CD8-positive, alpha-beta memory T cell (primary cell): Measurements from ENCODE around the gene BRMS1L. TPM values are rescaled to one million over a fixed set of nuclear protein-coding genes. Genes with fewer than 3 reads are reported as not detected.
A peak's percentile ranks its signal among the peaks of the same experiment; 100 is the strongest.

ENCODE experiments used
- CTCF ChIA-PET: fragments of 350-600 bp; sonication (Branson Sonifier 250); formaldehyde crosslinking; loops from one replicate; lab custom pipeline; 2021; ENCODE audit warnings: antibody characterized with exemption; lab: Charles Lee
- POLR2A ChIA-PET: fragments of 350-600 bp; sonication (Branson Sonifier 250); formaldehyde crosslinking; loops from one replicate; lab custom pipeline; 2021; ENCODE audit warnings: antibody characterized with exemption; lab: Charles Lee
- DNase-seq, 5 donors: peaks; one replicate each; pipeline versions ENCODE4 v3.0.0 to v3.0.0-alpha.2; 2020 to 2022; ENCODE audit warnings: mixed read lengths in 1 of 5
- H3K27ac ChIP-seq: one replicate; pipeline ENCODE4 v1.7.0; 2013; ENCODE audit warnings: low read depth, mild to moderate bottlenecking, low read length, moderate library complexity
- H3K27me3 ChIP-seq: 2 replicates; pipeline ENCODE4 v1.7.0; 2013; ENCODE audit warnings: low read length, mild to moderate bottlenecking; ENCODE audit not compliant: insufficient read depth, poor library complexity, severe bottlenecking
- H3K36me3 ChIP-seq: 2 replicates; pipeline ENCODE4 v1.7.0; 2013; ENCODE audit warnings: mild to moderate bottlenecking, low read length, moderate library complexity; ENCODE audit not compliant: insufficient read depth
- H3K4me1 ChIP-seq: 2 replicates; pipeline ENCODE4 v1.7.0; 2013; ENCODE audit warnings: mild to moderate bottlenecking, low read length, moderate library complexity; ENCODE audit not compliant: insufficient read depth
- H3K4me3 ChIP-seq: 2 replicates; pipeline ENCODE4 v1.7.0; 2013; ENCODE audit warnings: mild to moderate bottlenecking, low read length
- H3K9me3 ChIP-seq: 2 replicates; pipeline ENCODE4 v1.7.0; 2013; ENCODE audit warnings: mild to moderate bottlenecking, low read length
- H3K27ac Mint-ChIP-seq, 8 donors: one replicate each; pipeline ENCODE4 v1.8.0; 2020 to 2021; ENCODE audit warnings: mixed read lengths in 8 of 8, mild to moderate bottlenecking in 6 of 8, inconsistent platforms in 3 of 8, moderate library complexity in 3 of 8
- H3K27me3 Mint-ChIP-seq, 2 donors: one replicate each; pipeline ENCODE4 v1.8.0; 2020 to 2021; ENCODE audit warnings: mixed read lengths in 2 of 2, mild to moderate bottlenecking in 1 of 2, moderate library complexity in 1 of 2
- H3K36me3 Mint-ChIP-seq, 3 donors: one replicate each; pipeline ENCODE4 v1.8.0; 2020 to 2021; ENCODE audit warnings: mixed read lengths in 3 of 3, inconsistent platforms in 1 of 3, mild to moderate bottlenecking in 1 of 3
- H3K4me1 Mint-ChIP-seq, 3 donors: one replicate each; pipeline ENCODE4 v1.8.0; 2020 to 2021; ENCODE audit warnings: mixed read lengths in 3 of 3, inconsistent platforms in 1 of 3, mild to moderate bottlenecking in 1 of 3
- H3K4me3 Mint-ChIP-seq, 7 donors: one replicate each; pipeline ENCODE4 v1.8.0; 2020 to 2021; ENCODE audit warnings: mixed read lengths in 7 of 7, mild to moderate bottlenecking in 6 of 7, moderate library complexity in 4 of 7, inconsistent platforms in 2 of 7
- H3K9me3 Mint-ChIP-seq, 5 donors: one replicate each; pipeline ENCODE4 v1.8.0; 2020 to 2022; ENCODE audit warnings: mixed read lengths in 5 of 5, mild to moderate bottlenecking in 3 of 5, moderate library complexity in 2 of 5, inconsistent platforms in 1 of 5
- polyA plus RNA-seq: library from polyadenylated mRNA; unstranded; fragments of 300-500 nt; fragmentation: Illumina TruSeq; gene quantifications from one replicate; pipeline ENCODE4 v1.2.3, GENCODE V29; 2021
- total RNA-seq, 2 experiments: library from RNA; stranded (reverse); gene quantifications; one replicate each; pipeline ENCODE4 v1.2.3, GENCODE V29; 2021

Gene BRMS1L
- total and polyA plus RNA-seq, 3 experiments from 2014 or later: 4.0 to 10.0 (median 7.9) TPM

GRCh38 chr14:35810963-35811362, 15.2 kb upstream of the BRMS1L start:
- no peaks in the 10 kb centered on the region for H3K9me3 Mint-ChIP-seq
- H3K27me3 Mint-ChIP-seq: no peaks in the 10 kb centered on the region
- H3K4me1 Mint-ChIP-seq: peaks cover 30 to 40% (median 36%) of the 10 kb centered on the region in 3 donors
- CTCF ChIA-PET: no interaction called here
- no peak for DNase-seq
- POLR2A ChIA-PET: no interaction called here
- H3K36me3 Mint-ChIP-seq: peaks cover 0 to 5% (median 3%) of the 10 kb centered on the region in 3 donors
- Histone ChIP-seq H3K36me3 (no peaks in the 10 kb centered on the region), H3K4me1 (peaks cover 18% of the 10 kb centered on the region), H3K27ac (no peak overlapping the region), H3K9me3 (no peaks in the 10 kb centered on the region), H3K4me3 (no peak overlapping the region), H3K27me3 (no peaks in the 10 kb centered on the region)
- peak overlapping the region in 6 of 8 donors; percentile 29 to 98 (median 78) for H3K27ac Mint-ChIP-seq
- H3K4me3 Mint-ChIP-seq: no peak overlapping the region

GRCh38 chr14:35814371-35815005, 11.7 kb upstream of the BRMS1L start:
- Mint-ChIP-seq H3K36me3 (peaks cover 0 to 3% (median 0%) of the 10 kb centered on the region in 3 donors), H3K27ac (peak overlapping the region in 2 of 8 donors; percentile 18 to 49), H3K27me3 (peaks cover 0 to 2% of the 10 kb centered on the region in 2 donors), H3K4me3 (no peak overlapping the region), H3K9me3 (no peaks in the 10 kb centered on the region), H3K4me1 (peaks cover 4 to 11% (median 4%) of the 10 kb centered on the region in 3 donors)
- ChIA-PET CTCF (interaction anchor here (0.6 to 6.3 kb wide), 4 partner anchors 8 to 21 kb away, joined by 3 to 31 read pairs (median 6); partner anchors contain the start of gene BRMS1L), POLR2A (no interaction called here)
- no peak overlapping the region for H3K4me3 ChIP-seq
- no peaks in the 10 kb centered on the region for H3K27me3 ChIP-seq
- DNase-seq: peak; percentile 64 to 83 (median 72)
- H3K9me3 ChIP-seq: no peaks in the 10 kb centered on the region
- no peak overlapping the region for H3K27ac ChIP-seq
- H3K36me3 ChIP-seq: no peaks in the 10 kb centered on the region
- H3K4me1 ChIP-seq: no peaks in the 10 kb centered on the region

GRCh38 chr14:35818346-35819115, 7.6 kb upstream of the BRMS1L start:
- H3K9me3 ChIP-seq: no peaks in the 10 kb centered on the region
- Mint-ChIP-seq H3K27ac (peak overlapping the region in 1 of 8 donors; percentile 70), H3K9me3 (no peaks in the 10 kb centered on the region), H3K4me1 (peaks cover 0 to 3% (median 3%) of the 10 kb centered on the region in 3 donors), H3K4me3 (no peak overlapping the region), H3K27me3 (peaks cover 0 to 2% of the 10 kb centered on the region in 2 donors), H3K36me3 (no peaks in the 10 kb centered on the region)
- POLR2A ChIA-PET: no interaction called here
- CTCF ChIA-PET: interaction anchor here (1.2 to 6.3 kb wide), 3 partner anchors 8 to 14 kb away, joined by 3 to 31 read pairs (median 5); partner anchors contain the start of gene BRMS1L
- H3K4me1 ChIP-seq: no peaks in the 10 kb centered on the region
- no peaks in the 10 kb centered on the region for H3K36me3 ChIP-seq
- no peaks in the 10 kb centered on the region for H3K27me3 ChIP-seq
- no peak overlapping the region for H3K27ac ChIP-seq
- DNase-seq: peak in 1 of 5 donors; percentile 29
- no peak overlapping the region for H3K4me3 ChIP-seq

- H3K27me3 Mint-ChIP-seq: peaks cover 0 to 2% of the 10 kb centered on the region in 2 donors
- no peak overlapping the region for H3K4me3 Mint-ChIP-seq
- Histone ChIP-seq H3K36me3 (no peaks in the 10 kb centered on the region), H3K27ac (no peak overlapping the region), H3K4me1 (no peaks in the 10 kb centered on the region), H3K27me3 (no peaks in the 10 kb centered on the region), H3K9me3 (no peaks in the 10 kb centered on the region), H3K4me3 (no peak overlapping the region)
- no peaks in the 10 kb centered on the region for H3K36me3 Mint-ChIP-seq
- H3K4me1 Mint-ChIP-seq: peaks cover 0 to 3% (median 0%) of the 10 kb centered on the region in 3 donors
- CTCF ChIA-PET: interaction anchor here (6.3 kb wide), 1 partner anchor 7 kb away, joined by 31 read pairs; the partner anchor contains the start of gene BRMS1L
- no peak overlapping the region for H3K27ac Mint-ChIP-seq
- POLR2A ChIA-PET: no interaction called here
- H3K9me3 Mint-ChIP-seq: no peaks in the 10 kb centered on the region
- DNase-seq: no peak
Observed at GRCh38 chr14:35819591-35820540, 6.3 kb upstream of the BRMS1L start.

GRCh38 chr14:35821564-35822411, 4.3 kb upstream of the BRMS1L start:
- POLR2A ChIA-PET: no interaction called here
- CTCF ChIA-PET: interaction anchor here (1.3 to 1.8 kb wide), 2 partner anchors 8 to 13 kb away, joined by 8 to 9 read pairs; partner anchors contain the start of gene RALGAPA1

GRCh38 chr14:35822501-35822900, 3.6 kb upstream of the BRMS1L start:
- H3K36me3 Mint-ChIP-seq: peaks cover 0 to 12% (median 0%) of the 10 kb centered on the region in 3 donors
- Histone ChIP-seq H3K4me3 (no peak overlapping the region), H3K27ac (no peak overlapping the region), H3K27me3 (no peaks in the 10 kb centered on the region), H3K9me3 (no peaks in the 10 kb centered on the region), H3K36me3 (no peaks in the 10 kb centered on the region), H3K4me1 (peaks cover 13% of the 10 kb centered on the region)
- DNase-seq: no peak
- ChIA-PET CTCF (interaction anchor here (1.3 to 1.8 kb wide), 2 partner anchors 9 to 13 kb away, joined by 8 to 9 read pairs; partner anchors contain the start of gene RALGAPA1), POLR2A (no interaction called here)
- no peaks in the 10 kb centered on the region for H3K9me3 Mint-ChIP-seq
- H3K27me3 Mint-ChIP-seq: no peaks in the 10 kb centered on the region
- peak overlapping the region in 1 of 8 donors; percentile 58 for H3K27ac Mint-ChIP-seq
- H3K4me3 Mint-ChIP-seq: peak overlapping the region in 1 of 7 donors; percentile 60
- H3K4me1 Mint-ChIP-seq: peaks cover 12 to 15% (median 13%) of the 10 kb centered on the region in 3 donors

More at GRCh38 chr14:35821564-35822411, 4.3 kb upstream of the BRMS1L start:
- H3K27ac ChIP-seq: no peak overlapping the region
- no peak overlapping the region for H3K4me3 ChIP-seq
- H3K4me1 ChIP-seq: peaks cover 6% of the 10 kb centered on the region
- no peaks in the 10 kb centered on the region for H3K27me3 Mint-ChIP-seq
- no peaks in the 10 kb centered on the region for H3K9me3 Mint-ChIP-seq
- H3K27me3 ChIP-seq: no peaks in the 10 kb centered on the region
- H3K27ac Mint-ChIP-seq: peak overlapping the region in 1 of 8 donors; percentile 17
- peaks cover 5 to 8% (median 8%) of the 10 kb centered on the region in 3 donors for H3K4me1 Mint-ChIP-seq
- H3K36me3 Mint-ChIP-seq: peaks cover 0 to 8% (median 0%) of the 10 kb centered on the region in 3 donors
- H3K4me3 Mint-ChIP-seq: peak overlapping the region in 1 of 7 donors; percentile 53
- no peak for DNase-seq
- H3K9me3 ChIP-seq: no peaks in the 10 kb centered on the region
- no peaks in the 10 kb centered on the region for H3K36me3 ChIP-seq
